DND-41 (cell line): ENCODE measurements around the gene TEX2.
"Not testable (repeated sequence)": the region's sequence is repeated elsewhere in the genome, so short reads cannot be mapped to it uniquely, and the experiment has no call there.

Experiments used
- CTCF ChIP-seq: IDR thresholded peaks from 2 replicates; pipeline ENCODE4 v1.5.1; 2012; ENCODE audit warnings: borderline replicate concordance, low read length, moderate library complexity, mild to moderate bottlenecking; ENCODE audit not compliant: poor library complexity, severe bottlenecking; ENCODE audit errors: extremely low read depth
- EZH2 ChIP-seq: IDR thresholded peaks from 3 replicates; pipeline ENCODE4 v1.6.1; 2012; ENCODE audit warnings: borderline replicate concordance, low read depth, mild to moderate bottlenecking, moderate library complexity, low read length, inconsistent platforms; ENCODE audit not compliant: severe bottlenecking

GRCh38 chr17:64185557-64185956, 77.5 kb downstream of the TEX2 start:
- not testable (repeated sequence) for TF ChIP-seq CTCF, EZH2
